ENCODE measurements around the gene C4orf46. TPM values are rescaled to one million over a fixed set of nuclear protein-coding genes. Genes with fewer than 3 reads are reported as not detected.
"Not testable (repeated sequence)": the region's sequence is repeated elsewhere in the genome, so short reads cannot be mapped to it uniquely, and the experiment has no call there.

C4orf46 gene
- total and polyA plus RNA-seq, 2 of the 4 experiments (the other 2 are of a cell fraction): 8.1 to 10.0 TPM

- H2AFZ ChIP-seq (replicated peaks; ENCODE audit: low read length, poor library complexity): no peak overlapping the region
- no peak overlapping the region for H3K9ac ChIP-seq (ENCODE audit: low read depth, low read length)
- no peaks in the 10 kb centered on the region for H3K4me1 ChIP-seq (ENCODE audit: control insufficient read depth, insufficient read depth, low read length)
- H3K27ac ChIP-seq (ENCODE audit: insufficient read depth, low read length): no peak overlapping the region
- no peak overlapping the region for H4K91ac ChIP-seq (ENCODE audit: insufficient read depth, low read depth, low read length)
- intact Hi-C loops (cut with micrococcal nuclease): no loop called here
- no peak overlapping the region for H2BK20ac ChIP-seq (ENCODE audit: low read depth, low read length)
- no peak overlapping the region for H2BK5ac ChIP-seq (ENCODE audit: low read depth, low read length, poor library complexity, severe bottlenecking)
- ATAC-seq (ENCODE audit: low read depth): no peak
- no peak overlapping the region for H3K23ac ChIP-seq (ENCODE audit: low read depth, low read length)
- no peak overlapping the region for H3K4me2 ChIP-seq (ENCODE audit: low read depth, low read length)
- ChIA-PET POLR2A (ENCODE audit: unreplicated experiment) (no interaction called here), CTCF (interaction anchor here (1.6 kb wide), 1 partner anchor 12 kb away, joined by 5 read pairs; no protein-coding TSS in a partner anchor)
- no peak for DNase-seq
- H3K4me3 ChIP-seq (ENCODE audit: insufficient read depth, low read depth, low read length): no peak overlapping the region
- peaks cover 33% of the 10 kb centered on the region for H3K36me3 ChIP-seq (ENCODE audit: control insufficient read depth, insufficient read depth, low read length)
- no peaks in the 10 kb centered on the region for H3K27me3 ChIP-seq (ENCODE audit: control insufficient read depth, insufficient read depth, low read length)
- H3K14ac ChIP-seq (replicated peaks; ENCODE audit: low read depth, low read length): no peak overlapping the region
- no CpG with 5 or more reads among the region's 4 CpGs for WGBS, 2 experiments (ENCODE audit: extremely low coverage in 2 of 2, insufficient read length in 1 of 2)
- no peak overlapping the region for H4K5ac ChIP-seq (ENCODE audit: low read depth, low read length)
- H3K18ac ChIP-seq (ENCODE audit: low read depth, low read length): no peak overlapping the region
- H3K56ac ChIP-seq (ENCODE audit: extremely low read depth, insufficient read depth, low read length): no peak overlapping the region
- no TSS peak for BruUV-seq (replicated peaks)
- H2AK5ac ChIP-seq (ENCODE audit: low read depth, low read length): no peak overlapping the region
- H3K9me3 ChIP-seq (ENCODE audit: control insufficient read depth, insufficient read depth, low read length): no peaks in the 10 kb centered on the region
- H2BK15ac ChIP-seq (ENCODE audit: low read depth, low read length): no peak overlapping the region
- dilution Hi-C loops (cut with HindIII; ENCODE audit: low sequenced_read_pairs, unreplicated experiment): no loop called here
- H2BK120ac ChIP-seq (ENCODE audit: low read depth, low read length): no peak overlapping the region
- no peaks in the 10 kb centered on the region for H3K9me1 ChIP-seq (ENCODE audit: insufficient read depth, low read length)
- H4K20me1 ChIP-seq (ENCODE audit: insufficient read depth, low read length): no peaks in the 10 kb centered on the region
- no peak overlapping the region for H3K4ac ChIP-seq (ENCODE audit: low read depth, low read length)
- H4K8ac ChIP-seq (ENCODE audit: low read depth in 2 of 2, low read length in 2 of 2): no peak overlapping the region
- H3K79me1 ChIP-seq (ENCODE audit: low read depth in 1 of 2, low read length in 2 of 2): peaks cover 3 to 10% of the 10 kb centered on the region in 2 experiments; a peak in 2 of 4 replicates
- in situ Hi-C loops (cut with MboI; ENCODE audit: low sequenced_read_pairs): no loop called here
- no peak for TF ChIP-seq MAZ (IDR thresholded peaks at IDR 0.05; ENCODE audit: borderline replicate concordance, low read depth, low read length)
- TF ChIP-seq POLR2A (IDR thresholded peaks at IDR 0.05; ENCODE audit: low read depth, low read length): no peak
- TF ChIP-seq CHD1 (IDR thresholded peaks at IDR 0.05; ENCODE audit: low read depth, low read length): no peak
- H2AK9ac ChIP-seq (replicated peaks; ENCODE audit: low read depth, low read length, poor library complexity): no peak overlapping the region
These were observed 43.2 kb upstream of the C4orf46 start for GRCh38 chr4:158714937-158715336.

- H3K23ac ChIP-seq (ENCODE audit: low read depth, low read length); H2BK5ac ChIP-seq (ENCODE audit: low read depth, low read length, poor library complexity, severe bottlenecking); intact Hi-C loops (cut with micrococcal nuclease); H2BK15ac ChIP-seq (ENCODE audit: low read depth, low read length); H3K9me1 ChIP-seq (ENCODE audit: insufficient read depth, low read length); H3K14ac ChIP-seq (replicated peaks; ENCODE audit: low read depth, low read length); H4K91ac ChIP-seq (ENCODE audit: insufficient read depth, low read depth, low read length); DNase-seq; H4K5ac ChIP-seq (ENCODE audit: low read depth, low read length); H3K4me2 ChIP-seq (ENCODE audit: low read depth, low read length); H2BK20ac ChIP-seq (ENCODE audit: low read depth, low read length); ATAC-seq (ENCODE audit: low read depth); POLR2A ChIA-PET (ENCODE audit: unreplicated experiment); dilution Hi-C loops (cut with HindIII; ENCODE audit: low sequenced_read_pairs, unreplicated experiment); H2AK9ac ChIP-seq (replicated peaks; ENCODE audit: low read depth, low read length, poor library complexity); H3K9ac ChIP-seq (ENCODE audit: low read depth, low read length); H3K79me1 ChIP-seq (ENCODE audit: low read depth in 1 of 2, low read length in 2 of 2); H3K18ac ChIP-seq (ENCODE audit: low read depth, low read length); H2AFZ ChIP-seq (replicated peaks; ENCODE audit: low read length, poor library complexity); in situ Hi-C loops (cut with MboI; ENCODE audit: low sequenced_read_pairs); H3K4ac ChIP-seq (ENCODE audit: low read depth, low read length); H3K27me3 ChIP-seq (ENCODE audit: control insufficient read depth, insufficient read depth, low read length); H3K9me3 ChIP-seq (ENCODE audit: control insufficient read depth, insufficient read depth, low read length); BruUV-seq (replicated peaks); H3K56ac ChIP-seq (ENCODE audit: extremely low read depth, insufficient read depth, low read length); H4K8ac ChIP-seq (ENCODE audit: low read depth in 2 of 2, low read length in 2 of 2); H3K27ac ChIP-seq (ENCODE audit: insufficient read depth, low read length); CTCF ChIA-PET; H2AK5ac ChIP-seq (ENCODE audit: low read depth, low read length); H3K4me3 ChIP-seq (ENCODE audit: insufficient read depth, low read depth, low read length); H4K20me1 ChIP-seq (ENCODE audit: insufficient read depth, low read length); H2BK120ac ChIP-seq (ENCODE audit: low read depth, low read length); H3K4me1 ChIP-seq (ENCODE audit: control insufficient read depth, insufficient read depth, low read length): not testable (repeated sequence)
- WGBS, 2 experiments (ENCODE audit: extremely low coverage in 2 of 2, insufficient read length in 1 of 2): no CpG with 5 or more reads among the region's 4 CpGs
- H3K36me3 ChIP-seq (ENCODE audit: control insufficient read depth, insufficient read depth, low read length): peaks cover 35% of the 10 kb centered on the region
These were observed 40.9 kb upstream of the C4orf46 start for GRCh38 chr4:158712622-158713021.
